Measurements from ENCODE around the gene HMGCLL1. TPM values are rescaled to one million over a fixed set of nuclear protein-coding genes. Genes with fewer than 3 reads are reported as not detected.

HMGCLL1 gene
- total RNA-seq, 1 donor from 2014 or later: 6.3 TPM

GRCh38 chr6:55497694-55498093 is 81.3 kb downstream of the HMGCLL1 start:
- H3K4me3 Mint-ChIP-seq (ENCODE audit: unreplicated experiment): no peak overlapping the region
- H3K27me3 Mint-ChIP-seq (ENCODE audit: unreplicated experiment): no peaks in the 10 kb centered on the region
- no peak for DNase-seq
- no peak overlapping the region for H3K27ac Mint-ChIP-seq (ENCODE audit: unreplicated experiment)
- no peaks in the 10 kb centered on the region for H3K9me3 Mint-ChIP-seq (ENCODE audit: unreplicated experiment)
- no peaks in the 10 kb centered on the region for H3K4me1 Mint-ChIP-seq (ENCODE audit: low read depth, unreplicated experiment)
- TF ChIP-seq CTCF (IDR thresholded peaks at IDR 0.05; ENCODE audit: partially characterized antibody, unreplicated experiment): no peak
- no peaks in the 10 kb centered on the region for H3K36me3 Mint-ChIP-seq (ENCODE audit: unreplicated experiment)

GRCh38 chr6:55496201-55496600 is 82.8 kb downstream of the HMGCLL1 start:
- H3K9me3 Mint-ChIP-seq (ENCODE audit: unreplicated experiment): no peaks in the 10 kb centered on the region
- H3K27me3 Mint-ChIP-seq (ENCODE audit: unreplicated experiment): no peaks in the 10 kb centered on the region
- DNase-seq: no peak
- TF ChIP-seq CTCF (IDR thresholded peaks at IDR 0.05; ENCODE audit: partially characterized antibody, unreplicated experiment): no peak
- H3K27ac Mint-ChIP-seq (ENCODE audit: unreplicated experiment): no peak overlapping the region
- no peaks in the 10 kb centered on the region for H3K4me1 Mint-ChIP-seq (ENCODE audit: low read depth, unreplicated experiment)
- no peak overlapping the region for H3K4me3 Mint-ChIP-seq (ENCODE audit: unreplicated experiment)
- H3K36me3 Mint-ChIP-seq (ENCODE audit: unreplicated experiment): no peaks in the 10 kb centered on the region

- no peak for TF ChIP-seq CTCF (IDR thresholded peaks at IDR 0.05; ENCODE audit: partially characterized antibody, unreplicated experiment)
- no peaks in the 10 kb centered on the region for H3K4me1 Mint-ChIP-seq (ENCODE audit: low read depth, unreplicated experiment)
- DNase-seq: no peak
- no peaks in the 10 kb centered on the region for H3K36me3 Mint-ChIP-seq (ENCODE audit: unreplicated experiment)
- H3K9me3 Mint-ChIP-seq (ENCODE audit: unreplicated experiment): no peaks in the 10 kb centered on the region
- no peaks in the 10 kb centered on the region for H3K27me3 Mint-ChIP-seq (ENCODE audit: unreplicated experiment)
- H3K4me3 Mint-ChIP-seq (ENCODE audit: unreplicated experiment): no peak overlapping the region
- no peak overlapping the region for H3K27ac Mint-ChIP-seq (ENCODE audit: unreplicated experiment)
These were observed 83.7 kb downstream of the HMGCLL1 start for GRCh38 chr6:55495277-55495676.

GRCh38 chr6:55494411-55494810 is 84.6 kb downstream of the HMGCLL1 start:
- no peak for TF ChIP-seq CTCF (IDR thresholded peaks at IDR 0.05; ENCODE audit: partially characterized antibody, unreplicated experiment)
- no peak overlapping the region for H3K4me3 Mint-ChIP-seq (ENCODE audit: unreplicated experiment)
- no peak overlapping the region for H3K27ac Mint-ChIP-seq (ENCODE audit: unreplicated experiment)
- no peaks in the 10 kb centered on the region for H3K36me3 Mint-ChIP-seq (ENCODE audit: unreplicated experiment)
- no peak for DNase-seq
- H3K27me3 Mint-ChIP-seq (ENCODE audit: unreplicated experiment): no peaks in the 10 kb centered on the region
- H3K9me3 Mint-ChIP-seq (ENCODE audit: unreplicated experiment): no peaks in the 10 kb centered on the region
- no peaks in the 10 kb centered on the region for H3K4me1 Mint-ChIP-seq (ENCODE audit: low read depth, unreplicated experiment)

GRCh38 chr6:55492259-55492658 is 86.7 kb downstream of the HMGCLL1 start:
- Mint-ChIP-seq H3K4me1 (ENCODE audit: low read depth, unreplicated experiment) (no peaks in the 10 kb centered on the region), H3K27ac (ENCODE audit: unreplicated experiment) (no peak overlapping the region), H3K4me3 (ENCODE audit: unreplicated experiment) (no peak overlapping the region), H3K9me3 (ENCODE audit: unreplicated experiment) (no peaks in the 10 kb centered on the region), H3K36me3 (ENCODE audit: unreplicated experiment) (no peaks in the 10 kb centered on the region), H3K27me3 (ENCODE audit: unreplicated experiment) (no peaks in the 10 kb centered on the region)
- DNase-seq: no peak
- TF ChIP-seq CTCF (IDR thresholded peaks at IDR 0.05; ENCODE audit: partially characterized antibody, unreplicated experiment): no peak

Measured in glutamatergic neuron (in vitro differentiated cells).